ENCODE measurements around the gene GAB3. TPM values are rescaled to one million over a fixed set of nuclear protein-coding genes. Genes with fewer than 3 reads are reported as not detected.
A peak's percentile ranks its signal among the peaks of the same experiment; 100 is the strongest.

Gene GAB3
- total RNA-seq = 4.1 and 6.4 TPM in 2 replicates
- 2.8 and 2.9 TPM in 2 replicates for polyA plus RNA-seq
- polyA plus RNA-seq (2012) = 0.83 and 1.4 TPM in 2 replicates
- polyA minus RNA-seq (ENCODE audit: low replicate concordance) = 3.0 and 3.2 TPM in 2 replicates

DNA sequence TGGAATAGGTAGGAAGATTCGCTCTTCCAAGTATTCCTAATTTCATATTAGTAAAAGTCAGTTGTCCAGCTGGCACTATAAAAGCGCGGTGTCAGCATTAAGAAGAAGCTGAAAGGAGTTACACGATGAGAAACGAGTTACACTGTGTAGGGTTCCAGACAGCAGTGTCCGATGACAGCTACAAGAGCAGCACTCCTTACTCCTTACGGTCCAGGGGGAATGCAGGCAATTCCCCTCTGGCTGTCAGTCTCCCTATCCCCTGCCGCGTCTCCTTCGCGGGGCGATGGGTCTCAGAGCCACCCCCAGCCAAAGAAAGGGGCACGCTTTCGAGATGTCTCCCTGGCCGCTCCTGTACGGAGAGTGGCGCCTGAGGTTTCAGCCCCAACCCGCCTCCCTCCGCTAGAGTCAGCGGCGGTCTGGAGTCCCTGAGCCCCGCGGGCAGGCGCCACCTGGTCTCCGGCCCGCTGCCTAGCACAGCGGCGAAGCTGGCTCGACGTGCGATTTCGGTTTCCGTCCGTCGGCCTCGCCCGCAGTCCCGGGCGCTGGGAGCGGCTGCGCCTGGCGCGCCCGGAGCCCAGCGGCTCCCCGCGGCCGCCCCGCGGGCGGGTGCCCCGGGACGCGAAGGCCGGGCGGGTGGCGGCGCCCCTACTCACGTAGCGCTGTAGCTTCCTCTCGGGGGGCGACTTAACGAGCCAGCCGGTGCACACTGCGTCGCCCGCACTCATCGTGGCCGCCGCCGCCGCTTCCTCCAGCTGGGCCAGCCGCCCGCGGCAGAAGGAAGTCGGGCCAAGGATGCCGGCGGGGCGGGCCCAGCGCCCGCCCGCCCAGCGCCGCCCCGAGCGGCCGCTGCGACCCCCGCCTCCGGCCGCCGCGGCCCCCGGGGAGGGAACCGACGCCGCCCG lies at the start of gene GAB3:
GAB3 (minus strand) TSS at position 777 of the 902 bp plus-strand sequence; CDS start at position 725, 52 bp downstream.
- H3K27ac ChIP-seq (ENCODE audit: insufficient read depth, low read length) = no peak within 1 kb of the TSS
- TF ChIP-seq, protein P1, sequence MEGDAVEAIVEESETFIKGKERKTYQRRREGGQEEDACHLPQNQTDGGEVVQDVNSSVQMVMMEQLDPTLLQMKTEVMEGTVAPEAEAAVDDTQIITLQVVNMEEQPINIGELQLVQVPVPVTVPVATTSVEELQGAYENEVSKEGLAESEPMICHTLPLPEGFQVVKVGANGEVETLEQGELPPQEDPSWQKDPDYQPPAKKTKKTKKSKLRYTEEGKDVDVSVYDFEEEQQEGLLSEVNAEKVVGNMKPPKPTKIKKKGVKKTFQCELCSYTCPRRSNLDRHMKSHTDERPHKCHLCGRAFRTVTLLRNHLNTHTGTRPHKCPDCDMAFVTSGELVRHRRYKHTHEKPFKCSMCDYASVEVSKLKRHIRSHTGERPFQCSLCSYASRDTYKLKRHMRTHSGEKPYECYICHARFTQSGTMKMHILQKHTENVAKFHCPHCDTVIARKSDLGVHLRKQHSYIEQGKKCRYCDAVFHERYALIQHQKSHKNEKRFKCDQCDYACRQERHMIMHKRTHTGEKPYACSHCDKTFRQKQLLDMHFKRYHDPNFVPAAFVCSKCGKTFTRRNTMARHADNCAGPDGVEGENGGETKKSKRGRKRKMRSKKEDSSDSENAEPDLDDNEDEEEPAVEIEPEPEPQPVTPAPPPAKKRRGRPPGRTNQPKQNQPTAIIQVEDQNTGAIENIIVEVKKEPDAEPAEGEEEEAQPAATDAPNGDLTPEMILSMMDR (conservative IDR thresholded peaks at IDR 0.05 in 1 of 2, IDR thresholded peaks at IDR 0.05 in 1 of 2; ENCODE audit: low read depth in 1 of 2, low read length in 2 of 2) = no peak
- TF ChIP-seq EZH2 (IDR thresholded peaks at IDR 0.05; ENCODE audit: low read length, missing control alignments) = no peak

DNA sequence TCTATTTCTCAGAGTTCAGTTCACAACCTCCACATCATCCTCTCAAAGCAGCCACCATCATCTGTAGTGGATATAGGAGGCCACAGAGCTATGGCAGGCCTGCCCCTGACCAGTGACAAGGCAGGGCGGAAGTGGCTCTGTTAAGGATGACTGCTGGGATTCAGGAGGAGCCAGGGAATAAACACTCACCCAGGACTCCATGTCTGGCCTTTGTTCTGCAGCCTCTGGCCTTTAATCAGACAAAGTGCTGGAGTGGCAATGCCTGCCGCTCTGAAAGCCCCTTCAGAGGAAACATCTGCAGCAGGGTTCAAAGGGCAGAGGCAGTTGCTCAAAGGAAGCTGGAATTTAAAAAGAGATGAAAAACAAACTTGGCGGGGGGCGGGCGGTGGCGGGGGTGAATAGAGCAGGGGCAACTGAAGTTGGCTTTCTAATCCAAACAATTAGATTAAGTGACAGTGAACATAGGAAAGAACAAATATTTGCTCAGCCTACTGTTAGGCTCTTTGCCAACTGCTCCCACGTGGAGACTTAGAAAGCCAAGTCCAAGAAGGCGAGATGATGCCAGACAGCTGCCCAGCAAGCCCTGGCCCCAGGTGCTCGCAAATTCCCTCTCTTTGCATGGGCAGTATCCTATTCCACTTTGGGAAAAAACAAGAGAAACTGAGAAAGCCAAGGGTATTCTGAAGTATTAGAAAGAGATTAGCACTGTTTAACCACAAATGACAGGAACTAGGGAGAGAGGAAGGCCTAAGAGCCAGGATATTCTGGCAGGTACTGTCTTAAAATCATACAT lies 48.9 kb upstream of the GAB3 start:
- Histone ChIP-seq H3K4me2 (ENCODE audit: extremely low read depth, insufficient read depth, low read length) (peak overlapping the region; percentile 59), H3K9ac (ENCODE audit: insufficient read depth, low read length) (no peak overlapping the region), H3K36me3 (ENCODE audit: control insufficient read depth, insufficient read depth, low read length) (no peaks in the 10 kb centered on the region), H3K4me3 (replicated peaks in 1 of 4; ENCODE audit: control extremely low read depth in 1 of 4, insufficient read depth in 1 of 4, low read depth in 3 of 4, low read length in 4 of 4) (no peak overlapping the region), H3K4me1 (ENCODE audit: control insufficient read depth, extremely low read depth, insufficient read depth, low read length) (peaks cover 2% of the 10 kb centered on the region), H2AFZ (ENCODE audit: low read length) (no peak overlapping the region), H4K20me1 (ENCODE audit: control insufficient read depth, extremely low read depth, insufficient read depth, low read length) (no peaks in the 10 kb centered on the region), H3K9me3 (ENCODE audit: control insufficient read depth, insufficient read depth, low read depth, low read length) (no peaks in the 10 kb centered on the region), H3K27me3 (ENCODE audit: control insufficient read depth, insufficient read depth, low read length) (no peaks in the 10 kb centered on the region), H3K79me2 (ENCODE audit: control insufficient read depth, insufficient read depth, low read length) (peaks cover 4% of the 10 kb centered on the region), H3K27ac (ENCODE audit: insufficient read depth, low read length) (peak overlapping the region; percentile 82)
- no peak for TF ChIP-seq EZH2 (IDR thresholded peaks at IDR 0.05; ENCODE audit: low read length, missing control alignments)
- TF ChIP-seq, protein P1 (conservative IDR thresholded peaks at IDR 0.05 in 1 of 2, IDR thresholded peaks at IDR 0.05 in 1 of 2; ENCODE audit: low read depth in 1 of 2, low read length in 2 of 2) = no peak
- peak; percentile 28 to 62 for DNase-seq (ENCODE audit: low read depth in 2 of 2)

More for the DNA sequence above, at the start of gene GAB3:
- H3K4me3 ChIP-seq (replicated peaks in 1 of 4; ENCODE audit: control extremely low read depth in 1 of 4, insufficient read depth in 1 of 4, low read depth in 3 of 4, low read length in 4 of 4) = peak within 1 kb of the TSS; percentile 46 to 57 (median 54)
- H3K9me3 ChIP-seq (ENCODE audit: control insufficient read depth, insufficient read depth, low read depth, low read length) = no peaks in the 10 kb centered on the region
- no peaks in the 10 kb centered on the region for H4K20me1 ChIP-seq (ENCODE audit: control insufficient read depth, extremely low read depth, insufficient read depth, low read length)
- peak within 1 kb of the TSS; percentile 62 for H2AFZ ChIP-seq (ENCODE audit: low read length)
- H3K36me3 ChIP-seq (ENCODE audit: control insufficient read depth, insufficient read depth, low read length) = no peaks in the 10 kb centered on the region
- H3K79me2 ChIP-seq (ENCODE audit: control insufficient read depth, insufficient read depth, low read length) = no peaks in the 10 kb centered on the region
- peak in 1 of 2 donors; percentile 30 for DNase-seq (ENCODE audit: low read depth in 2 of 2)
- H3K27me3 ChIP-seq (ENCODE audit: control insufficient read depth, insufficient read depth, low read length) = no peaks in the 10 kb centered on the region
- H3K4me1 ChIP-seq (ENCODE audit: control insufficient read depth, extremely low read depth, insufficient read depth, low read length) = no peaks in the 10 kb centered on the region
- peak within 1 kb of the TSS; percentile 42 for H3K9ac ChIP-seq (ENCODE audit: insufficient read depth, low read length)
- H3K4me2 ChIP-seq (ENCODE audit: extremely low read depth, insufficient read depth, low read length) = peak within 1 kb of the TSS; percentile 88

- H4K20me1 ChIP-seq (ENCODE audit: control insufficient read depth, extremely low read depth, insufficient read depth, low read length) = no peaks in the 10 kb centered on the region
- H3K9ac ChIP-seq (ENCODE audit: insufficient read depth, low read length) = no peak overlapping the region
- no peak overlapping the region for H3K4me2 ChIP-seq (ENCODE audit: extremely low read depth, insufficient read depth, low read length)
- no peaks in the 10 kb centered on the region for H3K79me2 ChIP-seq (ENCODE audit: control insufficient read depth, insufficient read depth, low read length)
- H2AFZ ChIP-seq (ENCODE audit: low read length) = no peak overlapping the region
- H3K4me1 ChIP-seq (ENCODE audit: control insufficient read depth, extremely low read depth, insufficient read depth, low read length) = peaks cover 2% of the 10 kb centered on the region
- TF ChIP-seq, protein P1 (conservative IDR thresholded peaks at IDR 0.05 in 1 of 2, IDR thresholded peaks at IDR 0.05 in 1 of 2; ENCODE audit: low read depth in 1 of 2, low read length in 2 of 2) = no peak
- no peak for TF ChIP-seq EZH2 (IDR thresholded peaks at IDR 0.05; ENCODE audit: low read length, missing control alignments)
- no peak overlapping the region for H3K27ac ChIP-seq (ENCODE audit: insufficient read depth, low read length)
- no peaks in the 10 kb centered on the region for H3K9me3 ChIP-seq (ENCODE audit: control insufficient read depth, insufficient read depth, low read depth, low read length)
- no peaks in the 10 kb centered on the region for H3K27me3 ChIP-seq (ENCODE audit: control insufficient read depth, insufficient read depth, low read length)
- no peaks in the 10 kb centered on the region for H3K36me3 ChIP-seq (ENCODE audit: control insufficient read depth, insufficient read depth, low read length)
- peak in 1 of 2 donors; percentile 27 for DNase-seq (ENCODE audit: low read depth in 2 of 2)
- no peak overlapping the region for H3K4me3 ChIP-seq (replicated peaks in 1 of 4; ENCODE audit: control extremely low read depth in 1 of 4, insufficient read depth in 1 of 4, low read depth in 3 of 4, low read length in 4 of 4)
Measured at GRCh38 chrX:154797006-154797405, 46.1 kb upstream of the GAB3 start.

Data from fibroblast of lung (primary cell).